ENCODE measurements around the gene KATNAL1.

The KATNAL1 gene

GRCh38 chr13:30196025-30196424 lies 111.3 kb downstream of the KATNAL1 start:
- no peak overlapping the region for H3K4me3 ChIP-seq (replicated peaks in 1 of 2; ENCODE audit: low read depth in 2 of 2, low read length in 2 of 2)
- peak; percentile 3 to 12 for DNase-seq (ENCODE audit: low read depth in 2 of 2)

GRCh38 chr13:30194906-30195305 lies 112.4 kb downstream of the KATNAL1 start:
- peak in 1 of 2 donors; percentile 40 for DNase-seq (ENCODE audit: low read depth in 2 of 2)
- H3K4me3 ChIP-seq (replicated peaks in 1 of 2; ENCODE audit: low read depth in 2 of 2, low read length in 2 of 2), result no peak overlapping the region
- TF ChIP-seq, protein P1, sequence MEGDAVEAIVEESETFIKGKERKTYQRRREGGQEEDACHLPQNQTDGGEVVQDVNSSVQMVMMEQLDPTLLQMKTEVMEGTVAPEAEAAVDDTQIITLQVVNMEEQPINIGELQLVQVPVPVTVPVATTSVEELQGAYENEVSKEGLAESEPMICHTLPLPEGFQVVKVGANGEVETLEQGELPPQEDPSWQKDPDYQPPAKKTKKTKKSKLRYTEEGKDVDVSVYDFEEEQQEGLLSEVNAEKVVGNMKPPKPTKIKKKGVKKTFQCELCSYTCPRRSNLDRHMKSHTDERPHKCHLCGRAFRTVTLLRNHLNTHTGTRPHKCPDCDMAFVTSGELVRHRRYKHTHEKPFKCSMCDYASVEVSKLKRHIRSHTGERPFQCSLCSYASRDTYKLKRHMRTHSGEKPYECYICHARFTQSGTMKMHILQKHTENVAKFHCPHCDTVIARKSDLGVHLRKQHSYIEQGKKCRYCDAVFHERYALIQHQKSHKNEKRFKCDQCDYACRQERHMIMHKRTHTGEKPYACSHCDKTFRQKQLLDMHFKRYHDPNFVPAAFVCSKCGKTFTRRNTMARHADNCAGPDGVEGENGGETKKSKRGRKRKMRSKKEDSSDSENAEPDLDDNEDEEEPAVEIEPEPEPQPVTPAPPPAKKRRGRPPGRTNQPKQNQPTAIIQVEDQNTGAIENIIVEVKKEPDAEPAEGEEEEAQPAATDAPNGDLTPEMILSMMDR (IDR thresholded peaks at IDR 0.05; ENCODE audit: low read depth, low read length), result no peak

More at GRCh38 chr13:30196025-30196424, 111.3 kb downstream of the KATNAL1 start:
- TF ChIP-seq, protein P1 (IDR thresholded peaks at IDR 0.05; ENCODE audit: low read depth, low read length), result no peak

GRCh38 chr13:30193279-30194234 lies 113.8 kb downstream of the KATNAL1 start:
- no peak for DNase-seq (ENCODE audit: low read depth in 2 of 2)
- no peak overlapping the region for H3K4me3 ChIP-seq (replicated peaks in 1 of 2; ENCODE audit: low read depth in 2 of 2, low read length in 2 of 2)
- TF ChIP-seq, protein P1 (IDR thresholded peaks at IDR 0.05; ENCODE audit: low read depth, low read length), result no peak

DNA sequence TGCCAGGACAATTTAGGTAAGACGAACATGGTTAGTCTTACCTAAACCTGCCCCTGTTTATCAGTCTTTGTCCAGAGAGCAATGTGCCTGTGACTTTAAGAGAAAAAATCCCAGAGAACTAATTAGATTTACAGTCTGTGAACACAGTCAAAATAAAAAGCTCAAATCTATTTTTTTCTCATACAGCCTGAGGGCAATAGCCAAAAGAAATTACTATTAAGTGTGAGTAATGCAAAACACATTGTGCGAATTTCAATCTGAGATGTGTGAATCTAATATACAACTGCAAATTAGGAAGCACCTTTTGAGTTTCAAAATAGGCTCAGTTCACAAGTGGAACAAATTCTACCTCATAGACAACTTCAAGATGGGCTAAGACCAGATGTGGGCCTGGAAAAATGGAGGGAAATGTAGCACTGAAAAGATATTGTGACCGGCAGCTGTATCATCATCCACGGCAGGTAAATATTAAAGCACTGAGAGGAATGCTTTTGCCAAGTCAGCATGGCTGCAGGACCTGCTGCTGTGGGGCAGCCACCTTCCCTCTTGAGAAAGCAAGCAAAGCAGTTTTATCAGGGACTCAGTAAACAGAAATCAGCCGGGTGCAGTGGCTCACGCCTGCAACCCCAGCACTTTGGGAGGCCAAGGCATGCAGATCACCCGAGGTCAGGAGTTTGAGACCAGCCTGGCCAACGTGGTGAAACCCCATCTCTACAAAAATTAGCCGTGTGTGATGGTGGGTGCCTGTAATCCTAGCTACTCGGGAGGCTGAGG lies 114.8 kb downstream of the KATNAL1 start:
- H3K4me3 ChIP-seq (replicated peaks in 1 of 2; ENCODE audit: low read depth in 2 of 2, low read length in 2 of 2), result no peak overlapping the region
- DNase-seq (ENCODE audit: low read depth in 2 of 2), result no peak
- TF ChIP-seq, protein P1 (IDR thresholded peaks at IDR 0.05; ENCODE audit: low read depth, low read length), result no peak

DNA sequence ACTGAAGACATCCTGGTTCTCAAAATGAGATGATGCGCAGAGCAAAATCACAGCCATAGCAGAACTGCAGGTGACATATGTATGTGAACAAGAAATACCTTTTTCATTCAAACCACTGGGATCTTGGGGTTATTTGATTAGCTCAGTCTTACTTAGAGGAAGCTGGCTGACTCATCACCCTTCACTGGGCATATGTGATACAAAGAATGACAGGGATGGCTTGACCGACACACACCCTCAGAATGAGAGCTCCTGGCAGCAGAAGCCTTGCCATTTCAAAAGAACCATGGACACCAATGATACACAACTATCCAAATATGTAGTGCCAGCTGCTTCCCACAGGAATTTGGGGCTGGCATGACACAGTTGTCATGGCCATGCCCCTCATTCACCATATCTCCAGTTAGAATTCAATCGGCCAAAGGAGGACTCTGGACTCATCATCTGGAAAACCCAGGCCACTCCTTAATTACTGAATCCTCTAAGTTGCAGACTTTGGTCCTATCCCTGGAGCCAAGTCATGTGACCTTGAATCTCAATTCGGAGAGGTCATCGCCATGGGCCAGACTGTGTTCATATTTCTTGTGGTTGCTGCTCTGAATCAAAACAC lies 115.8 kb downstream of the KATNAL1 start:
- peak in 1 of 2 donors; percentile 23 for DNase-seq (ENCODE audit: low read depth in 2 of 2)
- TF ChIP-seq, protein P1 (IDR thresholded peaks at IDR 0.05; ENCODE audit: low read depth, low read length), result no peak
- H3K4me3 ChIP-seq (replicated peaks in 1 of 2; ENCODE audit: low read depth in 2 of 2, low read length in 2 of 2), result no peak overlapping the region

GRCh38 chr13:30186634-30187415 lies 120.5 kb downstream of the KATNAL1 start:
- no peak for DNase-seq (ENCODE audit: low read depth in 2 of 2)
- TF ChIP-seq, protein P1 (IDR thresholded peaks at IDR 0.05; ENCODE audit: low read depth, low read length), result no peak
- H3K4me3 ChIP-seq (replicated peaks in 1 of 2; ENCODE audit: low read depth in 2 of 2, low read length in 2 of 2), result no peak overlapping the region

Measured in cardiac fibroblast (primary cell).